Loucy (cell line): Measurements from ENCODE around the gene FAM20C.

Experiments
- H2AFZ ChIP-seq: fragments of 200-600 bp; sonication (generic); 2 replicates; pipeline ENCODE4 v1.6.0; 2016; ENCODE audit warnings: antibody characterized with exemption, mild to moderate bottlenecking, low read length, moderate library complexity
- H3F3A ChIP-seq: fragments of 200-600 bp; 2 replicates; pipeline ENCODE4 v1.6.0; 2016; ENCODE audit warnings: antibody characterized with exemption, low read depth, mild to moderate bottlenecking
- H3K27me3 ChIP-seq: fragments of 200-600 bp; sonication (generic); 2 replicates; pipeline ENCODE4 v1.6.1; 2014; ENCODE audit warnings: low read length, mild to moderate bottlenecking; ENCODE audit not compliant: insufficient read depth, poor library complexity, severe bottlenecking
- H3K36me3 ChIP-seq: fragments of 200-600 bp; sonication (generic); 2 replicates; pipeline ENCODE4 v1.6.1; 2016; ENCODE audit warnings: low read length; ENCODE audit not compliant: insufficient read depth
- H3K4me1 ChIP-seq: fragments of 200-600 bp; sonication (generic); 2 replicates; pipeline ENCODE4 v1.5.1; 2014; ENCODE audit warnings: low read length, mild to moderate bottlenecking; ENCODE audit not compliant: insufficient read depth, poor library complexity, severe bottlenecking
- H3K4me2 ChIP-seq: fragments of 200-600 bp; sonication (generic); 2 replicates; pipeline ENCODE4 v1.6.0; 2014; ENCODE audit warnings: antibody characterized with exemption, low read length, low read depth, mild to moderate bottlenecking; ENCODE audit not compliant: poor library complexity, severe bottlenecking
- H3K4me3 ChIP-seq: fragments of 200-600 bp; sonication (generic); 2 replicates; pipeline ENCODE4 v1.5.1; 2014; ENCODE audit warnings: low read length, mild to moderate bottlenecking, mixed read lengths; ENCODE audit not compliant: poor library complexity, severe bottlenecking
- H3K79me2 ChIP-seq: fragments of 200-600 bp; sonication (generic); 2 replicates; pipeline ENCODE4 v1.6.1; 2014; ENCODE audit warnings: low read length; ENCODE audit not compliant: insufficient read depth
- H3K9ac ChIP-seq: fragments of 200-600 bp; sonication (generic); 2 replicates; pipeline ENCODE4 v1.6.0; 2014; ENCODE audit warnings: mild to moderate bottlenecking, low read depth, low read length, moderate library complexity; ENCODE audit not compliant: poor library complexity, severe bottlenecking
- H3K9me2 ChIP-seq: fragments of 200-600 bp; sonication (generic); replicated peaks from 2 replicates; pipeline ENCODE4 v1.6.1; 2016; ENCODE audit warnings: low read depth, low read length, mixed read lengths
- H3K9me3 ChIP-seq: fragments of 200-600 bp; sonication (generic); 2 replicates; pipeline ENCODE4 v1.6.1; 2014; ENCODE audit warnings: mild to moderate bottlenecking, antibody characterized with exemption, low read length, low read depth; ENCODE audit not compliant: insufficient read depth
- H4K20me1 ChIP-seq: fragments of 200-600 bp; sonication (generic); 2 replicates; pipeline ENCODE4 v1.6.0; 2014; ENCODE audit warnings: antibody characterized with exemption, low read length, mild to moderate bottlenecking; ENCODE audit not compliant: insufficient read depth, poor library complexity, severe bottlenecking
- EZH2phosphoT487 ChIP-seq: fragments of 200-600 bp; IDR thresholded peaks from 2 replicates; pipeline ENCODE4 v1.6.1; 2018; ENCODE audit warnings: antibody characterized with exemption, mild to moderate bottlenecking, moderate library complexity, borderline replicate concordance
- TF ChIP-seq, protein P1 (sequence below): fragments of 200-600 bp; sonication (generic); conservative IDR thresholded peaks from 2 replicates; pipeline ENCODE4 v1.5.1; 2014; ENCODE audit warnings: mild to moderate bottlenecking, antibody characterized with exemption, low read length

FAM20C gene

DNA sequence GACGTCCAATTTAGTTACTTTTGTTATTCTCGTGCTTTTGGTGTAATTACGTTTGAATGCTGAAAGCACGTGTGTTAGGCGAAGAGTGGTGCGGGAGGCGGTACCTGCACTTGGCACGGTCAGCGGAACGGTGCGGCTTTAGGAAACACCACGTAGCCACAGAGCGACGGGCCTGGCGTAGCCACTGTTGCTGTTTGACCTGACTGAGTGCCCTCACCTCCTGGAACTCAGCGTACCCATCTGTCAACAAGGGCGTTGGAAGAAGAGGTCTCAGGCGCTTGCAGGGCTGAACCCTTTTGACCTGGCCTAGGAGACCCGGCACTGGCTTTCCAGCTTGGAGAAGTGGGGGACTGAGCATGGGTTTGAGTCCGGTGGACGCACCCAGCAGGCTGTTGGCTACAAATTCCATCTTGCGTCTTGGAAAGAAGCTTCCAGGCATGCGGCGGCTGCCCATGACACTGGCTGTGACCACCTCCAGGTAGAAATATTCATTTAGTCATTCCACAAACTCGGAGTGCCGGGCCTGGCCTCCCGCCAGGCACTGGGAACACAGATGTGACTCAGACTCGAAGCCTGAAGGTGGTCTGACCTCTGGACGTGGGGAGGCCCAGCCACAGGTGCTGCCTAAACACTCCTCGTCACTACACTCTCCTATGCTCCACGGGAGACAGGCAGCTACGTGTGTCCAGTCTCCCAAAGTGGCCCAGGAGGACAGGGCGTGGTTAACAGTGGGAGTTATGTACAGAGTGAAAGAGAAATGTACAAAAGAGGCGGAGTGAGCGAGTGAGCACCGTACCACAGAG is 22.2 kb downstream of the FAM20C start:
- peaks cover 8% of the 10 kb centered on the region; the same call in 1 of the 2 replicates for H3K9me3 ChIP-seq
- no peak overlapping the region for H2AFZ ChIP-seq
- H3K9ac ChIP-seq, result no peak overlapping the region
- no peaks in the 10 kb centered on the region for H3F3A ChIP-seq
- TF ChIP-seq EZH2phosphoT487, result no peak
- TF ChIP-seq, protein P1, sequence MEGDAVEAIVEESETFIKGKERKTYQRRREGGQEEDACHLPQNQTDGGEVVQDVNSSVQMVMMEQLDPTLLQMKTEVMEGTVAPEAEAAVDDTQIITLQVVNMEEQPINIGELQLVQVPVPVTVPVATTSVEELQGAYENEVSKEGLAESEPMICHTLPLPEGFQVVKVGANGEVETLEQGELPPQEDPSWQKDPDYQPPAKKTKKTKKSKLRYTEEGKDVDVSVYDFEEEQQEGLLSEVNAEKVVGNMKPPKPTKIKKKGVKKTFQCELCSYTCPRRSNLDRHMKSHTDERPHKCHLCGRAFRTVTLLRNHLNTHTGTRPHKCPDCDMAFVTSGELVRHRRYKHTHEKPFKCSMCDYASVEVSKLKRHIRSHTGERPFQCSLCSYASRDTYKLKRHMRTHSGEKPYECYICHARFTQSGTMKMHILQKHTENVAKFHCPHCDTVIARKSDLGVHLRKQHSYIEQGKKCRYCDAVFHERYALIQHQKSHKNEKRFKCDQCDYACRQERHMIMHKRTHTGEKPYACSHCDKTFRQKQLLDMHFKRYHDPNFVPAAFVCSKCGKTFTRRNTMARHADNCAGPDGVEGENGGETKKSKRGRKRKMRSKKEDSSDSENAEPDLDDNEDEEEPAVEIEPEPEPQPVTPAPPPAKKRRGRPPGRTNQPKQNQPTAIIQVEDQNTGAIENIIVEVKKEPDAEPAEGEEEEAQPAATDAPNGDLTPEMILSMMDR, result no peak
- no peaks in the 10 kb centered on the region for H3K27me3 ChIP-seq
- no peaks in the 10 kb centered on the region for H3K9me2 ChIP-seq
- H3K4me3 ChIP-seq, result no peak overlapping the region
- H3K4me1 ChIP-seq, result no peaks in the 10 kb centered on the region
- no peaks in the 10 kb centered on the region for H4K20me1 ChIP-seq
- H3K79me2 ChIP-seq, result no peaks in the 10 kb centered on the region
- H3K36me3 ChIP-seq, result no peaks in the 10 kb centered on the region
- no peak overlapping the region for H3K4me2 ChIP-seq

DNA sequence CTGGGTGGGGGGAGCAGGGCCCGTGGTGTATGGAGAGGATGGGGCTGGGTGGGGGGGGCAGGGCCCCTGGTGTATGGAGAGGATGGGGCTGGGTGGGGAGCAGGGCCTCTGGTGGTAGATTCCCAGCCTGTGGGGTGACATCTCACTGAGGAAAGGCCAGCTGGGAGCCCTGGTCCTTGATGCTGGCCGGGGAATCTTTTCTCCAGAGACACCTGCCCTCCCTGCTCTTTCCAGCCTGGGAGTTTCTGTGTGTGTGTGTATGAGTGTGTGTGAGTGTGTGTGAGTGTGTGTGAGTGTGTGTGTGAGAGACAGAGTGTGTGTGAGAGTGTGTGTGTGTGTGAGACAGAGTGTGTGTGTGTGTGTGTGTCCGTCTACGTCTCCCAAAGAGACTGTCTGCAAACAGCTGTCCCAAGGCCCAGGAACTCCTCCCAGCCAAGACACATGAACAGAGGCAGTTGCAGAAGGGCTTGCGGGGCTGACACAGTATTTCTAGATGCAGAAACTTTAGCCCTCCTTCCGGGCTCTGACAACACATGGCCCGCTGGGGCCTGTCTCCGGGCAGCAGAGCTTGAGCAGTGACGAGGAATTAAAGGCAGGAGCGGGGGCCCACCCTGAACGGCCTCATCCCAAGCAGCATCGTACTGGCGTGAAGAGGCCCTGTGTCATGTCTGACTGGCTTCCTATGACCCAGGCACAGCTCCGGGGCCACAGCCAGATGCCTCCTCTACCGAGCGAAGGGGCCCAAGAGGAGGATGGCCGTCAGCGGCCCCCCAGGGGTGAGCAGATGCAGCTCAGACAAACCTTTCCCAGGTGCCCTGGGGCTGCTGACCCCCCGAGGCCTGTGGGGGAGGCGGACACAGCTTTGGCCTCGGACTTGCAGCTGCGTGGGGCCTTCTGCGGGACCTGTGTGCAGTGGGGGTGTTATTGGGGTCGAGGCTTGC is 24.3 kb downstream of the FAM20C start:
- Histone ChIP-seq H3K9me3 (peaks cover 8% of the 10 kb centered on the region; the same call in 1 of the 2 replicates), H3F3A (no peaks in the 10 kb centered on the region), H3K9me2 (no peaks in the 10 kb centered on the region), H2AFZ (no peak overlapping the region), H3K79me2 (no peaks in the 10 kb centered on the region), H3K4me2 (no peak overlapping the region), H3K4me1 (no peaks in the 10 kb centered on the region), H3K9ac (no peak overlapping the region), H4K20me1 (no peaks in the 10 kb centered on the region), H3K4me3 (no peak overlapping the region), H3K36me3 (no peaks in the 10 kb centered on the region), H3K27me3 (no peaks in the 10 kb centered on the region)
- TF ChIP-seq EZH2phosphoT487, result no peak
- TF ChIP-seq, protein P1, result no peak

DNA sequence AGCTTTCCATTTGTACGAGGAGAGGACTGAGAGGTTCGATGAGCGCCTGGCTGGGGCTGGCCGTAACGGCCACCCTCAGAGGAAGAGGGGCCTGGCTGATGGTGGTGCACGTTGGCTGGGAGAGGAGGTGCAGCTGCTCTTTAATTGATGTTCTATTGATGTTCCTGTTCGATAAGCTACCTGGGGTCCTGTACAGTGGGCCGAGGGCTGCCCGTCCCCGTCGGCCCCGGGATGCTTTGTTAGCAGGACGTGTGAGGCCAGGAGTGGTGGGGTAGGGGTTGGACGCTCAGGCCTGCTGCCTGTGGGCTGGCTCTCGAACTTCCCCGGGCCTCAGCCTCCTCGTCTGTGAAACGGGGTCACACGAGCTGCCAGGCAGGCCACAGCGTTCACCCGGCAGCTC is 25.4 kb downstream of the FAM20C start:
- Histone ChIP-seq H3K4me3 (no peak overlapping the region), H3K4me2 (no peak overlapping the region), H3K27me3 (no peaks in the 10 kb centered on the region), H3K9ac (no peak overlapping the region), H3K9me3 (peaks cover 8% of the 10 kb centered on the region; the same call in 1 of the 2 replicates), H3K79me2 (no peaks in the 10 kb centered on the region), H4K20me1 (no peaks in the 10 kb centered on the region), H3K36me3 (no peaks in the 10 kb centered on the region), H3K4me1 (no peaks in the 10 kb centered on the region), H3K9me2 (no peaks in the 10 kb centered on the region), H3F3A (no peaks in the 10 kb centered on the region), H2AFZ (no peak overlapping the region)
- TF ChIP-seq EZH2phosphoT487, result no peak
- TF ChIP-seq, protein P1, result no peak
